NT2/D1 (cell line): ENCODE results near the gene AHNAK2.
"Not testable (repeated sequence)": the region's sequence is repeated elsewhere in the genome, so short reads cannot be mapped to it uniquely, and the experiment has no call there.

Experiments
- SUZ12 ChIP-seq: IDR thresholded peaks from 2 replicates; pipeline ENCODE4 v1.6.1; 2011; ENCODE audit not compliant: insufficient read length, insufficient read depth; ENCODE audit errors: extremely low read depth
- YY1 ChIP-seq: IDR thresholded peaks from 2 replicates; pipeline ENCODE4 v1.6.1; 2011; ENCODE audit not compliant: insufficient read length, insufficient read depth
- ZNF274 ChIP-seq: IDR thresholded peaks from 2 replicates; pipeline ENCODE4 v1.6.1; 2011; ENCODE audit warnings: mild to moderate bottlenecking, low read depth, low read length

GRCh38 chr14:104919152-104919992 is 58.8 kb downstream of the AHNAK2 start:
- not testable (repeated sequence) for TF ChIP-seq ZNF274, SUZ12, YY1
